HG03175 (cell line): ENCODE data around the gene TRIM46.
A peak's percentile ranks its signal among the peaks of the same experiment; 100 is the strongest.

ENCODE experiments used
- ATAC-seq: cut with Tn5 transposase; IDR thresholded peaks from one replicate; pipeline ENCODE4 v1.9.1; 2021; ENCODE audit warnings: mild to moderate bottlenecking, moderate library complexity; ENCODE audit not compliant: unreplicated experiment

The TRIM46 gene

DNA sequence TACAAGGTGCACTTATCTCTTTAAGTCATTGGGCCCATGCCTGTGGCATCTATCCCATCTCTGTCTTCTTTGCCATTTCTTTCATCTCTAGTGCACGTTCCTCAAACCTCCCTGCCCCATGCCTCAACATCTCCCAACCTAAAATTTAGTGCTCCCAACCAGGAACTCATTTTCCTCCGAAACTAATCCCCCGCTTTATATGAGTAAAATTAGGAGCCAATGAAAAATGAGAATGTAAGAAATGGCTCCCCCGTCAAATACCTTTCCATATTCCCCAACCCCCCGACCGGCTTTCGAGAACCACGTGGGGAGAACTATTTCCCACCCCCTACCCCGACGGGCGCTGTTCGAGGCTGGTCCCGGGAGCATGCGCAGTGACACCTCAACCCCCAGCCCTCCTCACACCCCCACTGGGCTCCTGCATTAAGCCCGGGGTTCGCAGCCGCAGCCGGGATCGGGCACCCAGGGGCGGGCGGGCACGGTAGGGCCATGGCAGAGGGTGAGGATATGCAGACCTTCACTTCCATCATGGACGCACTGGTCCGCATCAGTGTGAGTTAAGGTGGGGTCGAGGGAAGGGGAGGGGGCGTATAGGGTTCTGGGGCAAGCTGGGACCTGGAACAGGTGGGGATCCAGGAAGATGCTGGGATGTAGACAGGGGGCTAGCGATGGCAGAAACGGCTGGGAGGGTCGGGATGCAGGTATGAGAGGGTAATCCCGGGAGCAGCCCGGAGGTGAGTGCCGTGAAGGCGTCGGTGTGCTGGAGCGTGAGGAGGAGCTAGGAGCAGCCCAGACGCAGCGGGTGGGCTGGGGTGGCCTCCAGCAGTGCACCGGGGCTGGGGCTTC is at the start of gene TRIM46:
Gene TRIM46, plus strand, starts transcription at position 372 of the 846 bp plus-strand sequence. Its CDS starts 118 bp downstream, at position 490.
- no peak for ATAC-seq

DNA sequence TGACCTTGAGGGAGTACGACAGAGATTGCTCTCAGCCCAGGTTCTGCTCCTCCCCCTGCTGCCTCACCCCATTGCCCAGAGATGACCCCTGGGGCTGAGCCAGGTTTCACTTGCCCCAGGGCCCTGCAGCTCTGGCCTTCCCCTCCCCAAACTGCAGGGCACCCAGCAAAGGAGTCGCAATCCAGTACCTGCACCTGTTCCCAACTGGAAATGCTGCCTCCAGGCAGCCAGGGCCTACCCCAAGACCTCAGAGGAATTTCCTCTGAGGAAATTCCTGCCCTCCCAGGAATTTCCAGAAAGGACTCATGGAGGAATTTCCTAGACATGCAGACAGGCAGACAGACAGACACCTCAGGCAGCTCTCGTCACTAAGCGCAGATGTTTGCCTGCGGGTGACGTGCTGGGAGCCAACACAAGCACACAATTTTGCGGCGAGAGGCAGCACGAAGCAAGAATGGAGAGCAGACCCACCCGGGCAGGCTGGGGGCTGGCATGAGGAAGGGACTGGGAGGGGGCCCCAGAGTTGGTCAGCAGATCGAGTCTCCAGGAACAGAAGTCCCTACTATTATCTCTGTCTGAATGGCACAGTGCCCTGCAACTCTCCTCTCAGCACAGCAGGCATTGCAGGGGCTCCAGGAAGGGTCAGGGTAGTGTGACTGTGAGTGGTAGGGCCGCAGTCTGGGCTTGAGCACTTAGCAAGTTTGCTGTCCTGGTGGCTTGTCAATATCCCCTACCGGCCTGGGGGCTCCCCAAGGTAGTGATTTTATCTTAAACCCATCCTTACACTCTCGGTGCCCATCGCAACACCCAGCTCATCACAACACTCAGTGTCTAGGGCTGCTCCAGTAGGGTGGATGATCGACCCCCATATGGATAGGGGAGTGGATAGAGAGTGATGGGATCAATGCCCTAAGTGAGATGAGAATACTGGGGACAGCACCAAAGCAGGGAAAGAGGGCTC is 48.9 kb upstream of the TRIM46 start:
- no peak for ATAC-seq

DNA sequence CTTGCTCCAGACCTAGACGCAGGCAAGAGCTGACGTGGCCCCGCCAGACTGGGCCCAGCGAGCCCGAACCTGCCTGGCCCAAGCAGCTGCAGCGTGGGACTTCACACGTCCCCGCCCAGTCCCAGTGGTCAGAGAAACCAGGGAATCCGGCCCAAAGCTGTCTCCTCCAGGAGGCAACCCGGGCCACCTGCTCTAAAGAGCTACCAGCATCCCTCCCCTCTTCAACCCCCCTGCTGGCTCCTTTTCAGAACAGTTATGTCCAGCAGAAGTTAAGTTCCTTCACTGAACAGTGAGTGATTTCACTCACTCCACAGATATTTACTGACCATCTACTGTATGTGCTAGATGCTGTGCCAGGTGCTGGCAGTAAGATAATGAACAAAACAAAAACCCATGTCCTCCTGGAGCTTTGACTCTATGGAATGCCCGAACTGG is 48.1 kb upstream of the TRIM46 start:
- ATAC-seq: no peak

DNA sequence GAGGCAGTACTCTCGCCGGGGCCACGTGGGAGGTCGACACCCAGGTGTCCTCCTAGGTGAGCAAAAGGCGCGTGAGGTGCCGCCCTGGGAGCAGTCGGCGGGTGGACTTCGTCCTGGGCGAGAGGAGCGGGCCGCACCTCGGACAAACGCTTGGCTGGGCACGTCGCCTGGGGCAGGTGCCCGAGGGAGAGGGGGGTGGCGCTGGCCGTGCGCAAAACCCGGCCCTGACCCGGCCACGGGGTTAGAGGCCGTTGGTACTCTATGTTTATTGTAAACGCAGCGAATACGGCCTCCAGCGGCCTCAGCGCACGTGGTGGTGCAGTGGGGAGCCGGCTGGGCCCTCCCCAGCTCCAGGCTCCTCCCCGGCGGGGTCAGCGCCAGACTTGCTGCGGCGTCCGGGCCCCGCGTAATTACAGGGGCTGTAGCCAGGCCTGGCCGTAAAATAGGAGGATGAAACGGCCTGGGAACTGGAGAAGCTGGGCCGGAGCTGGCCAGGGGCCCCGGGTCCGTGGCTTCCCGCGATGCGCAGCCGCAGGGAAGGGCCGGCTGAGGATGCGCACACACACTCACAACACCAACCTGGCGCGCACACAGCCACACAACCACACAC is 47.6 kb upstream of the TRIM46 start:
- no peak for ATAC-seq

GRCh38 chr1:155126556-155127104 is 47.0 kb upstream of the TRIM46 start:
- ATAC-seq: no peak

DNA sequence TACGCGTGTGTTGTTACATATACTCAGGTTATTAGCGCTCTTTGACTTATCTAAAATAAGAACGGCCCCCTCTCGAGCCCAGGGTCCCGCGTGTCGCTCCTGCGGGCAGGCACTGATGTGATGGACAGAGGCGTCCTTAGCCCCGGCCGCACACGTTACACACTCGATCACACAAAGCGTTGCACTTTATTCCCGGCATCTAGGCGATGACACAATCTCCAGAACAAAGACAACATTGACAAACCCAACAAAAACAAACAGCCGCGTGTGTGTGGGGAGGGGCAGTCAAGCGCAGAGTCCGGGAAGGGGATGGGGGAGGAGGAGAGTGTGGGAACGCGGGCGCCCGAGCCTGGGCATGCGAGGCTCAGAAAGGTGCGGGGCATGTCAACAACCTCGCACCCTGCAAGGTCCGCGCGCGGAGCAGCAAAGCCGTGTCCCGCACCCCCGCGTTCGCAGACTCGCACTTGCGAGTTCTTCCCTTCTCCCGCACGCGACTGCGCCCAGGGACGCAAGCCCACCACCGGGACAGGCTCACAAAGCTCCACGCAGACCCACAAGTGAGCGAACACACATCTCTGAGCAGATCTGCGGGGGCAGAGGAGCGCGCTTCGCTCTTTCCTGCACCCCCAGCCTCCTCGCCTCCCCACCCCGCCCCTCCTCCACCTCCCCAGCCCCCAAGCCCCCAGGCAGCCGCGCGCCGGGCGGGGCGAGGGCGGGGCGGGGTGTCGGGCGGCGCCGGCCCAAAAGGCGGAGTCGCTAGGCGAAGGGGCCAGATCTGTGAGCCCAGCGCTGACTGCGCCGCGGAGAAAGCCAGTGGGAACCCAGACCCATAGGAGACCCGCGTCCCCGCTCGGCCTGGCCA is 46.3 kb upstream of the TRIM46 start, which contains the start of gene EFNA1:
Gene EFNA1, plus strand, starts transcription at position 772 of the 862 bp plus-strand sequence. CDS start 102 bp downstream, outside the sequence.
- no peak for ATAC-seq

- no peak for ATAC-seq
These were observed 45.5 kb upstream of the TRIM46 start for GRCh38 chr1:155127967-155128754.

GRCh38 chr1:155128755-155129473 is 44.7 kb upstream of the TRIM46 start:
- no peak for ATAC-seq

GRCh38 chr1:155130272-155131006 is 43.2 kb upstream of the TRIM46 start:
- ATAC-seq: no peak

DNA sequence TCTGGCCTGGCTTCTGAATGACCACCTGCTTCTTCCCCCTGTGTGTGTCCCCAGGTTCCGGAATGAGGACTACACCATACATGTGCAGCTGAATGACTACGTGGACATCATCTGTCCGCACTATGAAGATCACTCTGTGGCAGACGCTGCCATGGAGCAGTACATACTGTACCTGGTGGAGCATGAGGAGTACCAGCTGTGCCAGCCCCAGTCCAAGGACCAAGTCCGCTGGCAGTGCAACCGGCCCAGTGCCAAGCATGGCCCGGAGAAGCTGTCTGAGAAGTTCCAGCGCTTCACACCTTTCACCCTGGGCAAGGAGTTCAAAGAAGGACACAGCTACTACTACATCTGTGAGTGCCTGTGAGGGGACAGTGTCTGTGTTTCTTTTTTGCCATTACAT is 42.4 kb upstream of the TRIM46 start:
- ATAC-seq: no peak

DNA sequence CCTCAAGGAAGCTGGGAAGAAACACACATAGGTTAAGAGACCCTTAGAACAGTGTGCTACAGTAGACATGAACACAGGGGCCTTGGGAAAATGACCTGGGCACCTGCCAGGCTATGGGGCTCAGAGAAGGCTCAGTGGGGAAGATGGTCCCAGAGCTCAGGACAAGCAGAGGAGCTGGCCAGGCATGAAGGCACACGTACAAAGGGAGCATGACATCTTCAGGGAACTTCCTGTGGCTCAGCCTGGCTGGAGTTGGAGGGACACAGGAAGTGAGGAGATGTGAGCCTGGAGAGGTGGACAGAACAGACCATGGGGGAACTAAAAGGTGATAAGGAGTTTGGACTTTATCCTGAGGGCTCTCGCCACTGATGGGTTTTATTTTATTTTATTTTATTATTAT is 41.8 kb upstream of the TRIM46 start:
- no peak for ATAC-seq

DNA sequence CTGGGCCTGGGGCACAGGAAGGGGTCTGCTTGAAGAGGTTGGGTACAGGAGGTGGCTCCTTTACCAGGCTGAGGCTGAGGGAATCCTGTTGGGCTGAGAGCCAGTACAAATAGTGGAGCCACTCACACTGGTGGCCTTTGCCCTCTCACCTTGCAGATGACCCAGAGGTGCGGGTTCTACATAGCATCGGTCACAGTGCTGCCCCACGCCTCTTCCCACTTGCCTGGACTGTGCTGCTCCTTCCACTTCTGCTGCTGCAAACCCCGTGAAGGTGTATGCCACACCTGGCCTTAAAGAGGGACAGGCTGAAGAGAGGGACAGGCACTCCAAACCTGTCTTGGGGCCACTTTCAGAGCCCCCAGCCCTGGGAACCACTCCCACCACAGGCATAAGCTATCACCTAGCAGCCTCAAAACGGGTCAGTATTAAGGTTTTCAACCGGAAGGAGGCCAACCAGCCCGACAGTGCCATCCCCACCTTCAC is 39.8 kb upstream of the TRIM46 start:
- ATAC-seq: no peak

- no peak for ATAC-seq
These were observed 39.3 kb upstream of the TRIM46 start for GRCh38 chr1:155134322-155134721.

- peak; percentile 16 for ATAC-seq
These were observed 38.7 kb upstream of the TRIM46 start for GRCh38 chr1:155134880-155135414.

DNA sequence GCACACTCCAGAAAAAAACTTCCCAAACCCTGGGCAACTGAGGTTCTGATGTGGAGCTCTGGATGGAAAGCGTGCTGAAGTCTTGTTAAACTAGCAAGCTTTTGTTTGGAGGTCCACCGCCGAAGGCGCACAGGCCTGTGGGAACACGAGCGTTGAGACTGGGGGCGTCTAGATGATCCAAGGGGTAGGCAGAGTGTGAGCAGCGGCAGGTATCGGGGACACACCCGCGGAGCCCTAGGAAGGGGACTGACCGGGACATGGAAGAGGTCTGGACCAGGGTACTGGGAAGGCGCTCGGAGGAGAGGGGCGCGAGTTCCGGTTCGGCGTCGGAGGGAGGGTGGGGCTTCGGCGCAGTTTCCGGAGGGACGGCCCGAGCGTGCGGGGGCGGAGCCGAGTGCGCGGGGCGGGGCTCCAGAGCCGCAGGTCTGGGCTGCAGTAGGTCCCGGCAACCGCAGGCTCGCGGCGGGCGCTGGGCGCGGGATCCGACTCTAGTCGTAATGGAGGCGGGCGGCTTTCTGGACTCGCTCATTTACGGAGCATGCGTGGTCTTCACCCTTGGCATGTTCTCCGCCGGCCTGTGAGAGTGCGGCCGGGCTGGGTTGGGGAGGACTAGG is 38.1 kb upstream of the TRIM46 start, which contains the start of gene SLC50A1:
Gene SLC50A1, plus strand, starts transcription at position 438 of the 614 bp plus-strand sequence. Its CDS starts 60 bp downstream, at position 498.
- ATAC-seq: peak; percentile 70

DNA sequence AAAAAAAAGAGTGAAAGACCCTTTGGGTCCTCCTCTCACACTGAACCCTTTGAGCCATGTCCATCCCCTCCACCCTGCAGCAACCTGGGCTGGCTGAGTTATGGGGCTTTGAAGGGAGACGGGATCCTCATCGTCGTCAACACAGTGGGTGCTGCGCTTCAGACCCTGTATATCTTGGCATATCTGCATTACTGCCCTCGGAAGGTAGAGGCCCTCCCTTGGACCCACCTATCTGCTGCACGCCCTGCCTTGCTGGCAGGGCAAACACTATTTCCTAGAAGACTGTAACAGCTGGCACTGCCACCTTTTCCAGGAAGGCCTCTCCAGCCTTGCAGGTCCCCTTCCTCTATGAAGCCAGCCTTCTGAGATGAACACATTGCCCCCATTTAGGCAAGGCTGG is 36.9 kb upstream of the TRIM46 start:
- no peak for ATAC-seq
